Hematopoietic multipotent progenitor cell treated with erythropoietin and hydrocortisone succinate and interleukin-3 and kit ligand, for 4 days (in vitro differentiated cells): ENCODE data around the gene ZNF330.
A peak's percentile ranks its signal among the peaks of the same experiment; 100 is the strongest.
"Not testable (repeated sequence)": the region's sequence is repeated elsewhere in the genome, so short reads cannot be mapped to it uniquely, and the experiment has no call there.

Source experiments
- DNase-seq: peaks from one replicate; pipeline ENCODE4 v3.0.0-alpha.2; 2015

ZNF330 gene

DNA sequence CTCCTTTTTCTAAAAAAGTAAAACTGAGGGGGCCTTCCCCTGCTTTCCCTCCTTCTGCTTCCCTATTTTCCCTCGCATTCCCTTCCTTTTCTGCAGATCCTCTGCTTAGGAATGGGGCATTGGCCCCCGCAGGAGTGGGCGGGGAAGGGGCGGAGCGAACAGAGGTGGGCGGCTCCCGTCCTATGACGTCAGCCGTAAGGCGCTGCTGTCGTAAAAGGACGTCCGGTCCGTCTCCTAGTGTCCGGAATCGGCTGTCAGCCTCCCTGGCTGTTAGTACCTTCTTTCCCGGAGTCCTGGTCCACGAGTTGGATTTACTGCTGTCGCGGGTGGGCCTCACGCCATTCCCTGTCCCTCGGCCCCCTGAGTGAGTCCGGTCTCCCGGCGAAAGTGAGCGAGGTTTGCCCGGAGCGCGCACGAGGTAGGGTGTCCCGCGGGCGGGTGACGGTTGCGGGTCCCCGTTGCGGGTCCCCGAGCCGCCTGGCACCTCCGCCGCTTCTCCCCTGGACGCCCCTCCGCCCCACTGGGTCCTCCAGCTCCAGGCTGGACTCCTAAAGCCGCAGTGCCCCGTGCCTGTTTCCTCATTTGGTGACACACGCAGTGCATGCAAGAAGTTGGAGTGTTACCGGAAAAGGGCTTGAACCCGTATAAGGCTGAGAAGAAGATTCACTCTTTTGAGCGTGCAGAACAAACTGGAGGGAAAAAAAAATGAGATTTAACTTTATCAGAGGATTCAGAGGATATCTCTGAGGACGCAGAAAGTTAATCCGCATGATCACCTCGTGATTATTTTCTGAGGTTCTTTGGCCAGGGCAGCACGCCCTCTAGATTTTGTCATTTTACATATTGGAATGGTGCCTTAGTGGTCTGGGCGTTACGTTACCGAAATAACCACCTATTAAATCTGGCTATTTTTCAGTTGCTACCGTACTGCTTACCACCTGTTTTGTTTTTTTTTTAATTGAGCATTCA is at the start of gene ZNF330:
TSS of gene ZNF330 (plus strand) at position 205 of the 969 bp plus-strand sequence. CDS start 1,477 bp downstream, outside the sequence.
- DNase-seq = peak; percentile 89

DNA sequence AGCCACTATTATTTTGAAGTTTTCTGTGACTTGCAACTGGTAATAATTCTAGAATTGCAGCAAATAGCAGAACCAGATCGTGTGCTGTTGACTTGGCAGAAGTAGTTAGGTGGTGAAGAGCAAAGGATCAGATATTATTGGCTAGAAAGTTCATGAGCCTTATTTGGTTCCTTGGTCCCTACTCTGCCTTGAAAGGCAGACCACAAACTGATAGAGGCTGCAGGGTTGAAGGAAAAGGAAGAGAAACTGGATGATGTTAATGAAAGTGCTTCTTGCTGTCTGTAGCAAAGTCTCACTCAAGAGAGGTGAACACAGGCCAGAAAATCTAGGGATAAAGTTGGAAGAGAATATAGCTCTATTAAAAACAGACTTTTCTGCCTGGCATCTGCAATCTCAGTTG is 46.2 kb upstream of the ZNF330 start:
- DNase-seq = peak; percentile 7

DNA sequence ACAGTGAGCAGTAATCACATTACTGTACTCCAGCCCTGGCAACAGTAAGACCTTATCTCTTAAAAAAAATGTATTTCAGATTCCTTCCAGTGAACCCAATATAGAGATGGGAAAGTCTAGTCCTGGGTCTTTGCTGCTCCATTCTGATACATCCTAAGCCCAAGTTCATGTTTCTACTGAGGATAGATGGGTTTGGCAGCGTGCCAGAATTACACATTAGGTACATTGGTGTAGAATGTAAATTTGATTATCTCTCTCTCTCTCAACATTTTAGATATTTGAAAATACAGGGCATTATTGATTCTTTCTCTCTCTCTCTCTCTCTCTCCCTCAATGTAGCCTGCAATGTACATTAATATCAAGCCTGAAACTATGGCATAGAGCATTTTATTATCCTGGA is 43.5 kb upstream of the ZNF330 start:
- DNase-seq = peak; percentile 6

DNA sequence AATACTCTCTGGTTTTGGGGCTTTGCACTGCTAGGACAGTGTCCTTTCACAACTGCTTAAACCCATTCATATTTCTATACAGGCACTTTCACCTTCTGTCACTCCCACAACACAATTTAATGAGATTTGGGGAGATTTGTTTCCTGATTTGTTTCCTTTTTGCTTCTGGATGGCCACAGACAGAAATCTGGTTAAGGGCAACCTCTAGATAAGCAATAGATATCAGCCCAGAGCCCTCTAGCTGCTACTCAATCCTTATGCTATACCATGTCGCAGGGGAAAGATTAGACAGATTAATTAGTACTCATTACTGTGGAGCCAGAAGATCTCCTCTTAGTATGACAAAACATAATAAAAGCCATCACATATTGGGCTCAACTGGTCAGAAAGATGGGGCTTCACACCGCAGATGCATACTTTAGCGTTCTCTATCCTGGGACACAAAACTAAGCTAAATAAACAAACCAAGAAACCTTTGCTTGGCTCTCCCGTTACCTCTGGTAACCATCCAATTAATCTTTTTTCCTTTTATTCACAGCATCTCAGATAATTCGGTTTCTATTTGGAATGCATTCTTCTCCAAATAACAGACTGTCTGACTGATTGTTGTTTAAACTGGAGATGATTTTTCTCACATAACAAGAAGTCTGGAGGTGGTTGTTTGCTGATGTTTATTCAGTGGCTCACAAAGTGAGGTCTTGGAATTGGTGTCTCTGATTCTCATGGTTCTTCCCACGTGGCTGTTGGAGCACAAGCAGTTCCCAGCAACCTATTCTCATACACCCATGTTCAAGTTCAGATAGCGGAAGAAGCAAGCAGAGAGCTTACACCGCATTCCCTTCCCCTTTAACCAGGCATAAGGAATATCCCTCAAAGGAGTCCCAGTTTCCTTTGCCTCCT is 41.0 kb upstream of the ZNF330 start:
- DNase-seq = no peak

DNA sequence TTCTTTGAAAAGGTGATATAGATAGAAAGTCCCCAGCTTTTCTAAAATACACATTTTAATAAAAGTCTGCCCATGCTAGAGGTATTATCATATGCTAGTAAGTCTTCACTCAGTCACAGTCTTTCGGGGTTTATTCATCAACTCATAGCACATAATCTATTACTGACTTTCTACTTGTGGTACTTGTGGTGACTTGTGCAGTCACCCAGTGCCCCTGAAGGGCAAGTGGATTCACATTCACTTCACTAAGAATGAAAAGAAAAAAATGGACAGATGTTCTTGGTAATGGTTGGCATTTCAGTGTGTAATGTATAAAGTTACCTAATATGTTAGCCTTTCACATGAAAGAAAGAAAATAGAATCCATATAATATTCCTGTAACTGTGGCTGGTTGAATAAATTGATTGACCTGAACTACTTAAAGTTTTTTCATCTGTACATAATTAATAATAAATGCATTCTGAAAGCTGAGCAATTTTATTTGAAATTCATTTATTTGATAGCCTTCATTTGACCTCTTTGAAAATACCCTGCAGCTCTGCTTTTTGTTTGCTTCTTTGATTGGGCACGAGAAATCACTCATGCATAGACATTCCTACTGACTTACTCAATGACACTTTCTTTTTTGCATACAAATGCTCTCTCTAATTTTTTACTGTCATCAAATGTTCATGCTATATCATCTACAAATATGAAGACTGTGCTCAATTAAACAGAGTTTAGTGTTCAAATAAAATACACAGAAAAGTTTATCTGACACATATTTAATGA is 39.5 kb upstream of the ZNF330 start:
- DNase-seq = no peak

DNA sequence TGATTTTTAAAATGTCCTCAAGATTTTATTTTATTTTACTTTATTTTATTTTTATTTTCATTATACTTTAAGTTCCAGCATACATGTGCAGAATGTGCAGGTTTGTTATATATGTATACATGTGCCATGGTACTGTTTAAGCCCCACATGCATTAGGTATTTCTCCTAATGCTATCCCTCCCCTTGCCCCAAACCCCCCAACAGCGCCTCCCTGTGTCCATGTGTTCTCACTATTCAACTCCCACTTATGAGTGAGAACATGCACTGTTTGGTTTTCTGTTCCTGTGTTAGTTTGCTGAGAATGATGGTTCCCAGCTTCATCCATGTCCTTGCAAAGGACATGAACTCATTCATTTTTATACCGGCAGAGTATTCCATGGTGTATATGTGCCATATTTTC is 37.2 kb upstream of the ZNF330 start:
- not testable (repeated sequence) for DNase-seq

DNA sequence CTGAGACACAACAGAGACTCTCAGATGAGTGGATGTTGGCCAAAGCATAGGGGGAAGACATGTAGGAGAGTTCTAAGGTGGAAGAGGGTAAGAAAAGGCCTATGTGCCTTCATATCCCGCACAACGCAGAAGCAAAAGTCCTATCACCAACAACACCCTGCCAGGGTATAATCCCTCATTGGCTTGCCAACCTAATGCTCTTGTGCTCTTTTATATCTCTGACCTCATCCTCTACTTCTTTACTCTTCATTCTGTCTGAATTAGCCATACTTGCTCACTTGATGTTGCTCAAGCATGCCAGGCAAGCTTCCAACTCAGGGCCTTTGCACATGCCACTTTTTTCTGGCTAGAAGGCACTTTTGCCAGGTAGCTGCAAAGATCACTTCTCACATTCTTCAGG is 28.1 kb upstream of the ZNF330 start:
- DNase-seq = no peak

DNA sequence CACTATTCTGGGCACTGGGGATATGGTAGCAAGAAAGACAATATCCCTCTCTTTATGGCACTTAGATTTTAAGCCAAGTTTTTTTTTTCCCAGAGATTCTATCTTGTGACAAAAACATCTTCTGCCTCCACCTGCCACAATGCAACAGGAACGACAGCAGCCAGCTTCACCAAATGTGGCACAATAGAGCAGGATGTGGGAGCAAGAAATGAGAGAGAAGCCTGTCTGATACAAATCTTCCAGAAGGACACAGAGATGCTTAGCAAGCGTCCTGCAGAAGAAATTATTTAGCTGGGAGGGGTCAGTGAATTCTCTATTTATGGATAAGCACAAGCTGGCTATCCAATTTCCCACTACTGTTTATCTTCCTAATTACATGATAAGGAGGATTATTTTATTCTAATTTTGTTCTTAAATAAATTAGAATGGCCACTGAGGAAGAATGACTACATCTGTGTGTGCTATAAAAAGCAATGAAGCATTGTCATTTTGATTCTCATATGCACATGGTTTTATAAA is 27.1 kb upstream of the ZNF330 start:
- DNase-seq = no peak

DNA sequence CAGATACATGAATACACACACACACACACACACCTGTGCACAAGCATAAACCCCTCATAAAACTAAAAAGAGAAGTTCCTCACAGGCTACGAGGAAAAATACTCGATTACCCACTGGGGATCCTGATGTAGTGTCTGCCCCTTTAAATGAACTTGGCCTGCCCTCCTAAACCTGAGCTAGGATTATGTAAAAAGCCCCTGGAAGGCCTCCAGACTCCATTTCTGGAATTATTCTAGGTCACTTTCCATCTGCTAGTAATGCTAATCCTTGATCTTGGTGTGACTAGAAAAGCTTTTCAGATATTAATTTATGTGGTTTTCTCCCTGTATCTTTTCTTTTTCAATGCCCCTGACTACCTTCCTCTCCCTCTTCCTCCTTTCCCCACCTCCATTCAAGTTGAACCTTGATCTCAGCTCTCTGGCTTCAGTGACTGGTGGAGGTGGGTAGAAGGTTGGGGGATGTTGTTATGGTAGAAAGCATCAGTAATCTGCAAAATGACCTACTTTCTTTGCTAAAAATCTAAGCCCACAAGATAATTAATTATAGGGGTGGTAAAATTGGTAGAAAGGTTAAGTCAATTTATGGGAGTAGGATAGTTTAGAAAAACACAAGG is 25.5 kb upstream of the ZNF330 start:
- no peak for DNase-seq

DNA sequence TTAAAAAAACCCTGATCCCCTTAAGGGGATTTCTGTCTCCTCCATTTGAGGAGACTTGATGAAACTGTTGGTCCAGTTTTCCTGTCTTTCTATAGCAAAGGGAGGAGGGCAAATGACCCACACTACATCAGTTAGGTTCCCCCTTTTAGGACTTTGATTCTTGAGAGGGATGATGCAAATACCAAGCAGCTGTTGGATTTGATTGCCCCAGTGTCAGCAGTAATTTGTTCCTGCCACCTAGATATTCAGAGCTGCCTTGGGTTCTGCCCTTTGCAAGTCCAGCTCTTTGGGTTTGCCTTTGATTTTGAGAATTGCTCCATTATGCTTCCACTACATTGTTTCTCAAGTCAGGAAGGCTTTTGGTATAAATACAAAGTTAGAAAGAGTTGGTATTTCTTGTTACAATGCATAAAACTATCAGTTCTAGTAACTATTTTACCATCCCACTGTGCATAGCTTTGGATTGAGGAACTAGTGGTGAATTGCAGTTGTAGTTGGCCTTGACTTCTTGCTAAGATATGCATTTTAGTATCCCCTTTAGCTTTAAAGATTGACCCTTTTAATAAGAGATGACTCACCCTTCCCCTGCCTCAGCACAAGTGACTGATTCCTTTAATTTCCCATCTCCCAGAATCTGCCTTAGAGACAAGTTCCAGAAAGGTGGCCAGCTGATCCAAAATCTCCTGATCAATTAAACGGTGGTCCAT is 24.3 kb upstream of the ZNF330 start:
- DNase-seq = no peak

DNA sequence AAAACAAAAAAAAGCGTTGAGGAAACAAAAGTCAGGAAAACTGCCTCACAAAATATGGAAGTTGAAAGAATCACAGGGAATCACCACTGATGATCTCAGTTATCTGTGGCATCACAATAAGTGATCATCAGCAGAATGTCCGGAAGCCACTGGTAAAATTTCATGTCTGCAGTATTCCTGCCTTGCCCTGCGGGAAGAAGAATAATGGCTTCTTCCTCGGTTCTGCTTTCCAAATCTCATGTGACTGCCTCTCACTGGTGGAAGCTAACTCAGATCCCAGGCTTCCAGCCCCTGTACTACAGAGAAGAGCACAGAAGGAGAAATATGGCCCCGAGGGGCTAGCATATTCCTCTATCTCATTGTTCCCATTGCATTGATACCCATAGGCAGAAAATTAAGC is 12.7 kb upstream of the ZNF330 start:
- no peak for DNase-seq

DNA sequence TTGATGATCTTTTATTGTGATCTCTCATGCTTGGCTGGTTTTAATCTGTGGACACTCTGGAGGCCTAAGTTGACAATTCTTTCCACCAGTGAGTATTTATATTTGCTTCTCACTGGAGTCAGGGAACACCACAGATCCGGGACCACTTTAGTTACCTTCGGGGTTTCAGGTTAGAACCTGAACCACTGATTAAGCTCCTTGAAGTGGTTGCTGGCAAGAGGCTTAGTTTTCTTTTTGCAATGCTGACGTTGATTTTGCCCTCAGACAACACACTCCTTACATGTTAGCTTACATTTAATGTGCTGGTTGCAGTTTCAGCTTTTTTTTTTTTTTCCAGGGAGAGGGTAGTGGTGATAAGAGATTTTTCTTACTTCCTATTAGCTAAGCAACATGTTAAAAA is 10.5 kb upstream of the ZNF330 start:
- DNase-seq = no peak

DNA sequence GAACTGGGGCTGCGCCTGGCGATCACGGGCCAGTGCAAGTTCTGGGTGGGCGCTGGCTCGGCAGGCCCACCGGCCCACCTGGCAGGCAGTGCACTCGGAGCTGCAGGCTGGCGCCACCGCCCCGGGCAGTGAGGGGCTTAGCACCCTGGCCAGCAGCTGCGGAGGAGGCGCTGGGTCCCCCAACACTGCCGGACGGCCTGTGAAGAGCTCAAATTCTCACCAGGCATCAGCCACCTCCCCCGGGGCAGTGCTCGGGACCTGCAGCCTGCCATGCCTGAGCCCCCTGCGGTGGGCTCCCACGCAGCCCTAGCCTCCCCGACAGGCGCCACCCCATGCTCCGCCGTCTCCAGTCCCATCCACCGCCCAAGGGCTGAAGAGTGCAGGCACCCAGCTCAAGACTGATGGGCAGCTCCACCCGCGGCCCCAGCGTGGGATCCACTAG is 7.1 kb upstream of the ZNF330 start:
- no peak for DNase-seq

DNA sequence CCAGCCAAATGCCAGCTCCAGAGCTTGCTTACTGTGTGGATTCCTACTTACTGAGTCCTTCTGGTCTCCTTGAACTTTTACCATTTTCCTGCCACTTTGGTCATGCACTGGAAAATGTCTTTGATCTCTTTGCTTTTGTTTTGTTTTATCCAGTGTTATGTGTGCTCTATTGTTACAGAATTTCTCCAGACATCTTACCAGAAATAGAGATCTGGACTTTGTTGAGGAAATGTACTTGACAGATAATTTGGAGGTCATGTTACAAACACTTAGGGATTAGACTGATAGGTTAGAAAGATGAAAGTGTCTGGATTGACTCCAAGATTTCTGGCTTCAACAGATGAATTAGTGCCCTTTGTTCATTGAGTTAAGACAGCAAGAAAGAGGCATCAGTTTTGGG is 5.7 kb upstream of the ZNF330 start:
- DNase-seq = no peak

DNA sequence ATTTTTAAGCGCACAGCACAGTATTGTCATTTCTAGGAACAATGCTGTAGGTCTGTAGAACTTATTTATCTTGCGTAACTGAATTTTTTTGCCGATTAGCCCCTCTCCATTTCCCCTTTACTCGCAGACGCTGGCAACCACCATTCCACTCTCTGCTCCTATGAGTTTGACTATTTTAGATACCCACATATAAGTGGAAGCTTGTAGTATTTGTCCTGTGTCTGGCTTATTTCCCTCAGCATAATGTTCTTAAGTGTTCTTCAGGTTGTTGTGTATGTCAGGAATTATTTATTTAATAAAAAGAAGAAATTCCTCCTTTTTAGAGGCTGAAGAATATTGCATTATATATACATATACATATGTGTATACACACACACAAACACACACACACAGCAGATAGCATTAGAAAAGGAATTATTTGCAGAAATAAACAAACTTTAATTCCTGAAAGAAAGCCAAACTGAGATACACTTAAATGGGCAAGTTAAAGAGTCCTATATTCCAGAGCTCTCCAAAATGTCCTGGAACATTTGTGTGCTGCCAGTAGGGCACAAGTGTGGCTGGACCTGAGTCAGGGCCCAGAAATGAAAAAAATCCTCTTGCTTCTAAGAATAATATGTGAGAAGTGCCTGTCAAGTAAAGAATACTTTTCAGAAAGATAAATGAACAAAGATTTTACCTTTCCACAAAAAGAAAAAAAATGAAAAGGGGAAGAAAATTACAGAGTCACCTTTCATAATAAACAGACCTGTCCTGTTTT is 4.5 kb upstream of the ZNF330 start:
- no peak for DNase-seq

DNA sequence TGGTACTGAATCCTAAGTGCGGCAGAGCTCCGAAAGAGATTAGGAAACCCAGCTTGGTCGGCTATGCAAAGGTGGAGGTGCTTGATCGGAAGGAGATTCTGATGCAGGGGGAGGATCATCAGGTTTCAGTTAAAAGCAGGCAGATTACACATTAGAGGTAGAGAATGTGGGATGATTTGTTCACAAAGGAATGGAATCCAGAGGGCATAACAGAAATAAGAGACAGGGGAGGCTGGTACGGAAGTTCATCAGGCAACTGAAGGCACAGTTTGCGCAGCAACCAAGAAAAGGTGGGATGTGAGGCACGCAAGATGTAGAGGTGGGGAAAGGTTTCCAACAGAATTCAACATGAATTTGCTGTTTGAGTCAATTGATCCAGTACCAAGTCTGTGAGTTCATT is 424 bp upstream of the ZNF330 start:
- DNase-seq = no peak

DNA sequence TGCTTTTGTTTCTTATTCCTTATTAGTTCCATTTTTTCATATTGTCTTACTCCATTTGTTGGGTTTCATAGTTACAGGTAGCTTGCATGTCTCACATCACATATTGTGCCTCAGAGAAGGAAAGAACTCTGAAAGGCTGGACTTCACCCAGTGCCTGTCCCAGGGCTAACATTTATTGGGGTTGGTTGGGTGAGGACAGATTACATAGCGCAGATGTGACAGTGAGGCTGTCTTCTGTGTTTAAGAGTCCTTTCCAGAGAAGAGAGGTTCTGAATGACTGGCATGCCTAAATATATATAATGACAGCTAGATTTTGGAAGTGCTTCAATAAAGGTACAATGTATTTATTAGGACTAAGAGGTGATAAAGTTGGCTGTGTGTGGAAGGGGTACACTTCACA is 2.7 kb downstream of the ZNF330 start:
- DNase-seq = no peak

DNA sequence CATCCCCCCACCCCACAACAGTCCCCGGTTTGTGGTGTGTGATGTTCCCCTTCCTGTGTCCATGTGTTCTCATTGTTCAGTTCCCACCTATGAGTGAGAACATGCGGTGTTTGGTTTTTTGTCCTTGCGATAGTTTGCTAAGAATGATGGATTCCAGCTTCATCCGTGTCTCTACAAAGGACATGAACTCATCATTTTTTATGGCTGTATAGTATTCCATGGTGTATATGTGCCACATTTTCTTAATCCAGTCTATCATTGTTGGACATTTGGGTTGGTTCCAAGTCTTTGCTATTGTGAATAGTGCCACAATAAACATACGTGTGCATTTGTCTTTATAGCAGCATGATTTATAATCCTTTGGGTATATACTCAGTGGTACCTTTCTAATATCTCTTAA is 6.6 kb downstream of the ZNF330 start:
- DNase-seq = not testable (repeated sequence)

DNA sequence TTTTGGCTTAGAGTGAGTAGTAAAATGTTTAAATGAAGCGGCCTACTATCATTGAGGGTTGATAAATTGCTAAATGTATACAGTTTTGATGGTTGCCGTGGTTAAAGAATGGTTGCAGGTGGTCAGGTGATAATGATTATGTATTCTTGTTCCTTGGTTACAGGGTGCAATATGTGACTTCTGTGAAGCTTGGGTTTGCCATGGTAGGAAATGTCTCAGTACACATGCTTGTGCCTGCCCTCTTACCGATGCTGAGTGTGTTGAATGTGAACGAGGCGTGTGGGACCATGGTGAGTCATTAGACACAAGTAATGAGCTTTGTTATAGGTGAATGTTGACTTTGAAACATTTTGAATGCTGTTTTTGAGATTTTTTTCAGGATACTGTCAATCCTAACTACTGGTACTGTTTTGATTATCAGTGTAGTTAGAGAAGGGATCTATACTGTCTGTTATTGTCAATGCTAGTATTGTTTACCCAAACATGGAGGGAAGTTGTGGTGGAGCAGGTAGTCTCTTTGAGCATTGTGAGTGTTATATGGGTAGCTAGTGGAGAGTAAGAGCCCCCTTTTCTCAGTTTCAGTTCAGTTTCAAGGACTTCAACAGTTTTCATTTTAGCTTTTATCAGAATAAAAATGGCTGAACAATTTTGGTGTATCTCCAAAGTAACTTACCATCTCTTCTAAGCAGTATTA is 8.9 kb downstream of the ZNF330 start:
- DNase-seq = no peak

DNA sequence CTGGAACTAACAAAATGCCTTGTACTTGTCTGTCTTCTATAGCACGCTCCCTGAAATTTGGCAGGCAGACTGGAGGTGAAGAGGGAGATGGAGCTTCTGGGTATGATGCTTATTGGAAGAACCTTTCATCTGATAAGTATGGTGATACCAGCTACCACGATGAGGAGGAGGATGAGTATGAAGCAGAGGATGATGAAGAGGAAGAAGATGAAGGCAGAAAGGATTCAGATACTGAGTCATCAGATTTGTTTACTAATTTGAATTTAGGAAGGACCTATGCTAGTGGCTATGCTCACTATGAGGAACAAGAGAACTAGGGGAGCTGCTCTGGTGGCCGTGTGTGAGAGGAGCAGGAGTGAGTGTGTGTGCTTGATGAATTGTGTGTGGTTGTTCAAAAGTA is 13.0 kb downstream of the ZNF330 start:
- DNase-seq = no peak
